HG03139 (cell line): Measurements from ENCODE around the gene NTF4.
"Not testable (repeated sequence)": the region's sequence is repeated elsewhere in the genome, so short reads cannot be mapped to it uniquely, and the experiment has no call there.

Experiments
- ATAC-seq: cut with Tn5 transposase; IDR thresholded peaks from one replicate; pipeline ENCODE4 v1.9.1; 2021; ENCODE audit not compliant: unreplicated experiment

Gene NTF4

DNA sequence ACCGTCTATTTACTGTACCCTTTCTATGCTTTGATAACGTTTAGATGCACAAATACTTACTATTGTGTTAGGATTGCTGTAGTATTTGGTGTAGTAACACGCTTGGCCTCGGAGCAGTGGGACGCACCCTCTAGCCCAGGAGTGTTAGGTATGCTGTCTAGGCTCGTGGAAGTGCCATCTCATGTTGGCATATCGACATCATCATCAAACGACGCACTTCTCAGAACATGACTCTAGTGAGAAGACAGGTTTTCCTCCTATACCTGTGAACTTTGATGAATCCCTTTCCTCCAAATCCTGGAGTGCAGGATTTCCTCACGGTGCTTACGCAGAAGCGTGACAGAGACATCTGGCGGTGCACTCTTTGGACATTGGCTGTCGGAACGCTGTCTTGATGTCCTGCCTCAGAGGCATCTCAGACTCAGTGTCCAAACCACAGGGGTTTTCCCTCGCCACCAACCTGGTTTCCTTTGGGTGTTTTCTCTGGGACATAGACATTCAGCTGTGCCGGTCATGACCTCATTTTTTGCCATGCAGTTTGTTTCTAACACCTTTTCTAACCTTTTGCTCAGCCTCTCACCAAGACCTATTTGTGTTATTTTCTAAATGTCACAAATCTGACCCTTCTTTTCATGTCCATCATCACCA lies 26.9 kb upstream of the NTF4 start:
- no peak for ATAC-seq

GRCh38 chr19:49086296-49086695 lies 21.7 kb upstream of the NTF4 start:
- no peak for ATAC-seq

DNA sequence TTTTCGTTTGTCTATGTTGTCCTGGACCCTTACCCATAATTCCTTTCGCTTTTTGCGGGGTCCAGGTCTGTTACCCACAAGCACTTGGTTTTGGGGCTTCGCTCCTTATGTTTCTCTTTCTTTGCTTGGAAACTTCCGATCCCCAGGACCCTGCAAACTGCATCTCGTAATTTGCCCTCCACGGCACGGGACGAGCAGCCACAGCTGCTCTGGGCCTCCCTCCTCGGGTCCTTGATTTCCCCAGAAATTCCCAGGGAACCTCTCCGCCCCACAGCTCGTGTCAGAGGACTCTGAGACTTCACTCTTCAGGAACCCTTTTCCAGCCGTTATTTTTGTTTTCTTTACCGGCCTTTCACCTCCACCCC lies 21.2 kb upstream of the NTF4 start:
- no peak for ATAC-seq

DNA sequence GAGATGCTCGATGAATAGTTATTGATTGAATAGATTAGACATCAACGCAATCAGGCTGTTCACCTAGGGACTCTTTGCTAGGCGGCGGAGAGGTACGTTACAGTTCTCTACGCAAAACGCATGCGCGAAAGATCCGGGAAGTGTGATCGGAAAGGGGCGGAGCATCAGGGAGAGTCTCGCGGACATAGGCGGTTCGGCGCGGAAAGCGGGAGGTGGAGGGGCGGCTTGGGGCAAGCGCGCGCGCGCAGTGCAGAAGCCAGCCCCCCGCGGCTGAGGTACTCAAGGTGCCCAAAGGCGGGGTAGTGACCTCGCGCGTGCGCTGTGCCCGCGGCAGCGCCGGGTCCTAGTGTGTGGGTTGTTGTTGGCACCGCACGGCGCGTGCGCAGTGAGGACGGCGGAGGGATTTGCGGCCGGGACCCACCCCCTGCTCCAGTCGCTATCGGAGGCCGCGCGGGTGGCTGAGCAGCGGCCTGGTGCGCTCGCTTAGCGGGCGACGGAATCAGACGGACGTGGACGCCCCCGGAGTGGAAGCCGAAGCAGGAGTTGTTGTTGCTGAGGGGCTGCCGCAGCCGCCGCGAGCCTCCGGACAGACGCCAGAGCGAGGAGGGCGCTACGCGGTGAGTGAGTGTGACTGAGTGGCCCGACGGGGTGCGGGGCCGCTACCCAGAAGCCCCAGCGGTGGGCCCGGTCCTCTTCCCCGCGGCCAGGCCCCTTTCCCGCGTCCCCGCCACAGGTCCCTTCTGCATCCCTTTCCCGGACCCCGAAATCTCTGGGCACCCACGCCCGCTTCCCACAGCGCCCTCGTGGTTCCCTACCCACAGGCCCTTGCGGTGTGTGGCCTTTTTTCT lies 20.6 kb upstream of the NTF4 start, which contains the start of gene SNRNP70:
Gene SNRNP70 (plus strand): TSS at position 432 of the 848 bp plus-strand sequence. CDS start 964 bp downstream, outside the sequence.
- ATAC-seq, result peak; percentile 73

- ATAC-seq, result no peak
Measured at GRCh38 chr19:49084206-49085019, 19.8 kb upstream of the NTF4 start.

DNA sequence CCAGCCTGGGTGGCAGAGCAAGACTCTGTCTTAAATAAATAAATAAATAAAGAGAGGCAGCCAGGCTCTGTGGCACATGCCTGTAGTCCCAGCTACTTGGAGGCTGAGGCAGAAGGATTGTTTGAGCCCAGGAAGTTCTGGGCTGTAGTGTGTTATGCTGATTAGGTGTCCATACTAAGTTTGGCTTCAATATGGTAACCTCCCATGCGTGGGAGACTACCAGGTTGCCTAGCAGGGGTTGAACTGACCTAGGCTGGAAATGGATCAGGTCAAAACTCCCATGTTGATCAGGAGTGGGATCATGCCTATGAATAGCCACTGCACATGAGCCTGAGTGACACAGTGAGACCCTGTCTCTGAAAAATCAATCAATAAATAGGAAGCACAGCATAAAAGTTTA lies 16.7 kb upstream of the NTF4 start:
- ATAC-seq, result no peak

DNA sequence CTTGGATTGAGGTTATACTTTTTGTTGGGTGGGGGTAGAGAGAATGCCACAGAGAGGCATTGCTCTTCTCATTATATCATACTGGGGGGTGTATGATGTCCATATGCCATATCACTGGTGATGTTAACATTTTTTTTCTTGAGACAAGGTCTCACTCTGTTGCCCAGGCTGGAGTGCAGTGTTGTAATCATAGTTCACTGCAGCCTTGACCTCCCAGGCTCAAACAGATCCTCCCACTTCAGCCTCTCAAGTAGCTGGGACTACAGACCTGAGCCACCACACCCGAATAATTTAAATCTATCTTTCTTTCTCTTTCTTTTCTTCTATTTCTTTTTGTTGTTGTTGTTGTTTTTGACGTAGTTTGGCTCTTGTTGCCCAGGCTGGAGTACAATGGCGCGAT lies 15.8 kb upstream of the NTF4 start:
- no peak for ATAC-seq

GRCh38 chr19:49074869-49075268 lies 10.3 kb upstream of the NTF4 start:
- ATAC-seq, result not testable (repeated sequence)

DNA sequence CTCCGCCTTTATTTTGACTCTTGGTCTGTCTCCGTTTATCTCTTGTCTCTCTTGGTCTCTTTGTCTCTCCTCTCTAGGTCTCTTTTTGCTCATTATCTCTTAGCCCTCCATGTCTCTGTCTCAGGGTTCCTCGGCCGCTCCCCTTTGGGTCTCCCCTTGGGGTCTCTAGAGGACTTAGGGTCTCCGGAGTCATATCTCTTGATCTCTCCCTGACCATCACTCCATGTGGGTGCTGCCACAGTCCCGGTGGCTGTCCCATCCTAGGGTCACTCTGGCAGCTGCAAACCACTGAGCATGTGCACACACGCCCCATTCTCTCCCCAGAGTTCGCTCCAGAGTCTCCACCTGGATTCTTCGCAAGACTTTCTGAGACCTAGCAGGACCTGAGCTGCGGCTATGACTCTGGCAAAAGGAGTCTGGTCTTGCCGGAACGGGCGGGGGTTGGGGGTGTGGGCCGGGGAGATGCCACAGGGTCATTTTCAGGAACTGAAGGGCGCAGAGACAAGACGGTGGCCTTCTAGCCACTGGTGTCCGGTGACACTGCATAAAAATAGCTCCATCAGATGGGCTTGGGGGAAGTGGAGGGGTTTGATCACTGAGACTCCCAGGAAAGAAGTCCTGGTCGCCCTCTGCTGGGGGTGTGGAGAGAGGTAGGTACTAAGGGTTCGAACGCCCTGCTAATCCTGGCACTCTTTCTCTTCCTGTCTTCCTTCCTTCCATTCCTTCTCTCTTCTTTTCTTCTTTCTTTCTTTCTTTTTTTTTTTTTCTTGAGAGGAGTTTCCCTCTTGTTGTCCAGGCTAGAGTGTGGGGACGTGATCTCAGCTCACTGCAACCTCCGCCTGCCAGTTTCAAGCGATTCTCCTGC lies 9.1 kb upstream of the NTF4 start:
- no peak for ATAC-seq

DNA sequence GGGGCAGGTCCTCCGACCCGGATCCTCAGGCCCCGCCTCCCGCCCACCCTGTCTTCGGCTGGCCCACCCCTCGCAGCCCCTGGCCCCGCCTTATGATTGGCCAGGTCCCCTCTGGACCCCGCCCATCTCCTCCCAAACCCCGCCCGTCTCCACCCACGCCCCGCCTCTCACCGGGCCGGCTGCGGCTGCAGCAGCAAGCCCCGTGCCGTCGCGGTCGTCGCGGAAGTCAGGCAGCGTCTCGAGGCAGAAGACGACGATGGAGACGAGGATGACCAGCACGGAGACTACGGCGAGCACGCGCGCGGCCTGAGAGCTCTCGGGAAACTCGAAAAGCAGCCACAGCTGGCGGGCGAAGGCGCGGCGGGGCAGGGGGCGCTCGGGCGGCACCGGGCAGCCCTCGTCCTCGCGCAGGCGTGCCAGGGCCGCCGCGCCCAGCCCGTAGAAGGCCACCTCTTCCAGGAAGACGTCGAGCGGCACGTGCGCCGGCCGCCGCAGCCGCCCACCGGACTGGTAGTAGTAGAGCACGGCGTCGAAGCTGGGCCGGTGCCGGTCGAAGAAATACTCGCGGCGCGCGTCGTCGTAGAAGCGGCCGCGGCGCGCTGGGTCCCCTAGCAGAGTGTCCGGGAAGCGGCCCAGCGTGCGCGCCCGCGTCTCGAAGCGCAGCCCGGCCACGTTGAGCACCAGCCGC lies 7.4 kb upstream of the NTF4 start:
- ATAC-seq, result no peak

DNA sequence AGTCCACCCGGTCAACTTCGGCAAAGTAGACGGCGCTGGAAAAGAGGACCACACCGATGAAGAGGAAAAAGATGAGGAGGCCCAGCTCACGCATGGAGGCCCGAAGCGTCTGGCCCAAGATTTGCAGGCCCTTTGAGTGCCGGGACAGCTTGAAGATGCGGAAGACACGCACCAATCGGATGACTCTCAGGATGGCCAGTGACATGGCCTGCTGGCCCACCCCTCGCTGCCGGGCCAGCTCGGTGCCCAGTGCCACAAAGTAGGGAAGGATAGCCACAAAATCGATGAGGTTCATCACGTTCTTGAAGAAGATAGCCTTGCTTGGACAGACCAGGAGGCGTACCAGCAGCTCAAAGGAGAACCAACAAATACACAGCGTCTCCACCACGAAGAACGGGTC lies 5.8 kb upstream of the NTF4 start:
- no peak for ATAC-seq

DNA sequence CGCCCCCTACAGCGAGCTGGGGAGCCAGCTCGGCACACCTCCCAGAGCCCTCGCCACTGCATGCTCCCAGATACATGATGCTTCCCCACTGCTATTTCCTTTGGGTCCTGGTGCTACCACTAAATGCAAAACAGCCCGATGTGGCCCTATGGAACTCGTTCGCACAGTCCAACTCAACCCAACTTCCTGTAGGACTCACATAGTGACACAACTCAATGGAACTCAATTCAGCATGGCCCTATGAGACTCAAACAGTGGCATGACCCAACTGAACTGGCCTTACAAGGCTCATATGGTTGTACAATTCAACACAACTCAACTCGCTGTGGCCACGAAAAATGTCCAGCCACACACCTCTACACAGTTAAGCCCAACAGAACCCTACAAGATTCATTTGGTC lies 4.4 kb upstream of the NTF4 start:
- ATAC-seq, result no peak

- no peak for ATAC-seq
Measured at GRCh38 chr19:49067554-49067953, 2.9 kb upstream of the NTF4 start.

DNA sequence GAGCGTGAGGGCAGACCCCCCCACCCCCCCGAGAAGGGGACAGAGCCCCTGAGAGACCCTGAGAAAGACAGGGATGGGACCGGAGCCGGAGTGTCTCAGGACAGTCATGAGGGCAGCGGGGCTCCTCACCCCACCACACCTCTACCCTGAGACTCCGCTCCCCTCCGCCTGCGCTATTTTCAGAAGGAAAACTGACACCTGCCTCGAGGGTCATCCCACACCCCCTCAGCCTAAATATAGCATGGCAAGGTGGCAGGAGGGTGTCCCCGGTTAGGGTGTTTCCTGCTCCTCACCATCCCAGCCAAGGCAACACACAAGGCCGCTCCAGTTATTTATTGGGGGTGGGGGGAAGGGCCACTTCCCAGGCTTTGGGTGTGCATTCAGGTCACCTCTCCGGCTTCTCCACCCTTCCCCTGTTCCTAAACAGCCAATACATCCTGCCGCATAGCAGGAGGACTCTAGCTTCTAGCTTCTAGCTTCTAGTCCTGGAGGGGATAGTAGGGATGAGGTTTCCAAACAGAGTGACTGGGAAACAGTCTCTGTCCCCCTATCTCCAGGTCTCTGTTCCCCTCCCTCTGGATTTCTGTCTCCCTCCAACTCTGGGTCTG lies 1.4 kb upstream of the NTF4 start:
- ATAC-seq, result no peak

DNA sequence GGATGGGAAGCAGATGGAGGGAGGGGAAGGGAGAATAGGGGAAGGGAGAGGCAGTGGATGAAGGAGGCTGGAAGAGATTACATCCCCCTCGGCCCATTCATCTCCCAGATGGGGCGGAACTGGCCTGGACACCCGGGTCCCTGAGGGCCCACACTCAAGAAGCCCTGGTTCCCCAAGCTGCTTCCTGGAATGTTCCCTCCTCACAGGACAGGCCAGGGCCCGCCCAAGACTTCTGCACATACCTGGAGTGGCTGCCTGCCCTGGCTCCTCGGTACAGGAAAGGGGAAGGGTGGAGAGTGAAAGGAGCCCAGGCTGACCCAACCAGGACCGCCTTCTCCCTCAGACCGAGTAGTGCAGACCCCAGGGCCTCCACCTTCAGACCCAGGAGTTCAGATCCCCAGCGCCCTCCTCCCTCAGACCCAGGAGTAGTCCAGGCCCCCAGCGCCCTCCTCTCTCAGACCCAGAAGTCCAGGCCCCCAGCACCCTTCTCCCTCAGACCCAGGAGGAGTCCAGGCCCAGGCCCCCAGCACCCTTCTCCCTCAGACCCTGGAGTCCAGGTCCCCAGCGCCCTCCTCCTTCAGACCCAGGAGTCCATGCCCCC lies 489 bp downstream of the NTF4 start:
- ATAC-seq, result no peak

DNA sequence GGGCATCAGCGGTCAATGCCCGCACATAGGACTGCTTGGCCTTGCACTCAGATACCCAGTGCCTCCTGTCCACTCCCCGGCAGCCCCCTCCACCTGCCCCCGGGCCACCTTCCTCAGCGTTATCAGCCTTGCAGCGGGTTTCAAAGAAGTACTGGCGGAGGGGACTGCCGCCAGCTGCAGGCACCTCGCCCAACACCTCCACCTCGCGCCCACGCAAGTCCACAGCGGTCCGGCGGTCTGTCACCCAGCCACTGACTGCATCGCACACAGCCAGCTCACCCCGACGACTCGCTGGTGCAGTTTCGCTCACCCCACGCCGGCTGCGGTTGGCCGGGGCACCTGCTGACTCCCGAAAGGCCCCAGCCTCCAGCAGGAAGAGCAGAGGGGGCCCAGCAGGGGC lies 3.2 kb downstream of the NTF4 start:
- no peak for ATAC-seq

DNA sequence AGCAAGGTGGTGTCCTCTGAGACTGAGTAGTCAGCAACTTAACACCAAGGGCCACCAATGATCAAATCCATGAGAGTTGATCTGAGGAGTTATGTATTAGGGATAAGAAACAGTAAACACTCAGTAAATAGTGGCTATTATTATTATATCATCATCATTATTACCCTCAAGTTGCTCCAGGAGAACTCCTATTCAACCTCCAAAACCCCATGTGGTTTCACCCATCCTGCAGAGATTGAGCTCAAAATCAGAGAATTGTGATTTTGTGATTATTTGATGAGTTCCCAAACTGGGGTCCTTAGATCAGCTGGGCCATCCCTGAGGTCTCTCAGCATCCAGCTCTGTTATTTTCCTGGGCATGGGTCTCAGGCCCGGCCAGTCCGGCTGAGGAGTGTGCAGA lies 3.6 kb downstream of the NTF4 start:
- no peak for ATAC-seq

GRCh38 chr19:49059053-49059452 lies 5.6 kb downstream of the NTF4 start:
- no peak for ATAC-seq

DNA sequence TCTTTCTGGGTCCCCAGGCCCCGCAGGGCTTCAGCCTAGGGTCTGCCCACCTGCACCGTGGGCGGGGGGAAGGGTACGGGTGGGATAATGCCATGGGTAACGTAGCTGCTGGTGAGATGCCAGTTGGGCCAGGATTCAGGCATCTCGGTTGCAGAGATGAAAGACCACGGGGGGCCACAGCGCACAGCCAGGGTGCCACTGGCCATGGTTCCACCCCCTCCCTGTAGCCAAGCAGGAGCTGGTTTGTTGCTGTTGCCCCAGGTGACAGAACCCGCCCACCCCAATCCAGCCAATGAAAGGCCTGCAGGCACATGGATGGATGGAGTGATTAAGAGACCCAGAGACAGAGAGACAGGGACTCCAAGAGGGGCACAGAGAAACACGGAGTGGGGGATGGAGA lies 6.1 kb downstream of the NTF4 start:
- no peak for ATAC-seq
